HepG2 (cell line): ENCODE data around the gene CLASP1. TPM values are rescaled to one million over a fixed set of nuclear protein-coding genes. Genes with fewer than 3 reads are reported as not detected.

Experiments
- ATAC-seq: fragments of 200-7000 bp; cut with Tn5 transposase; 3 replicates; pipeline ENCODE4 v1.9.1; 2020; ENCODE audit warnings: mild to moderate bottlenecking, moderate library complexity
- BruUV-seq: library from RNA; stranded (reverse); fragments of 400-500 nt; replicated peaks from 2 replicates; lab custom pipeline; 2021; lab: Mats Ljungman, UMichigan
- CTCF ChIA-PET: fragments of 300-600 bp; formaldehyde crosslinking; extraction: SDS; loops from one replicate; lab custom pipeline; 2021; ENCODE audit warnings: low total read pairs, inconsistent platforms, low intra/inter-chr PET ratio; lab: Yijun Ruan, JAX
- POLR2A ChIA-PET: fragments of 350-600 bp; sonication (Branson Sonifier 250); formaldehyde crosslinking; loops from one replicate; lab custom pipeline; 2020; ENCODE audit warnings: antibody characterized with exemption, inconsistent platforms; lab: Yijun Ruan, JAX
- DNase-seq: peaks from one replicate; pipeline ENCODE4 v3.0.0-alpha.2; 2015; ENCODE audit warnings: low spot score
- FAIRE-seq: peaks from 3 replicates; lab custom pipeline; 2011; peaks lifted over from hg19 to GRCh38; lab: Jason Lieb, UNC
- H2AFZ ChIP-seq: one replicate; pipeline ENCODE4 v1.6.1; 2011; ENCODE audit warnings: low read length, inconsistent platforms
- H3K27ac ChIP-seq: fragments of 300-600 bp; 3 replicates; pipeline ENCODE4 v1.8.0; 2011; ENCODE audit warnings: mixed run types, mild to moderate bottlenecking, mixed read lengths, low read length, inconsistent platforms; ENCODE audit not compliant: insufficient read depth; ENCODE audit errors: extremely low read length
- H3K27me3 ChIP-seq, 2 experiments: fragments of 200-600 bp in 1 of 2; 2 replicates in 1 of 2; 3 replicates in 1 of 2; pipeline versions ENCODE4 v1.6.0 to v1.8.0; 2011; ENCODE audit warnings: low read length in 2 of 2, mild to moderate bottlenecking in 2 of 2, moderate library complexity in 2 of 2, inconsistent platforms in 1 of 2; ENCODE audit not compliant: insufficient read depth in 2 of 2, control insufficient read depth in 1 of 2
- H3K36me3 ChIP-seq, 2 experiments: fragments of 200-600 bp in 1 of 2; replicated peaks in 1 of 2; 2 replicates in 1 of 2; 3 replicates in 1 of 2; pipeline versions ENCODE4 v1.5.1 to v1.8.0; 2011; ENCODE audit warnings: low read length in 2 of 2, inconsistent platforms in 1 of 2; ENCODE audit not compliant: insufficient read depth in 2 of 2, control insufficient read depth in 1 of 2
- H3K4me1 ChIP-seq: 2 replicates; pipeline ENCODE4 v1.5.1; 2012; ENCODE audit warnings: low read length, inconsistent platforms; ENCODE audit not compliant: insufficient read depth
- H3K4me2 ChIP-seq: 2 replicates; pipeline ENCODE4 v1.6.0; 2011; ENCODE audit warnings: low read depth, low read length, inconsistent platforms
- H3K4me3 ChIP-seq, 3 experiments: fragments of 200-600 bp in 1 of 3; sonication (generic), shearing (Covaris generic) in 1 of 3; replicated peaks in 1 of 3; 2 replicates each; pipeline ENCODE4 v1.5.1; 2011 to 2016; ENCODE audit warnings: low read length in 3 of 3, inconsistent platforms in 2 of 3, low read depth in 2 of 3, mild to moderate bottlenecking in 2 of 3, control low read depth in 1 of 3, mixed read lengths in 1 of 3; ENCODE audit not compliant: insufficient read depth in 1 of 3
- H3K79me2 ChIP-seq: one replicate; pipeline ENCODE4 v1.6.1; 2011; ENCODE audit warnings: low read length, inconsistent platforms; ENCODE audit not compliant: insufficient read depth
- H3K9ac ChIP-seq: 2 replicates; pipeline ENCODE4 v1.6.0; 2011; ENCODE audit warnings: mild to moderate bottlenecking, low read depth, low read length, inconsistent platforms; ENCODE audit not compliant: insufficient read depth
- H3K9me3 ChIP-seq: 2 replicates; pipeline ENCODE4 v1.5.1; 2012; ENCODE audit warnings: mild to moderate bottlenecking, low read length
- H4K20me1 ChIP-seq: 2 replicates; pipeline ENCODE4 v1.6.0; 2011; ENCODE audit warnings: inconsistent platforms, mild to moderate bottlenecking, low read length, moderate library complexity; ENCODE audit not compliant: insufficient read depth
- CTCF ChIP-seq: sonication (generic); formaldehyde crosslinking; IDR thresholded peaks from 2 replicates; pipeline ENCODE4 v1.5.0; 2020; ENCODE audit warnings: mild to moderate bottlenecking, missing genetic modification reagents, moderate library complexity
- HHEX ChIP-seq: IDR thresholded peaks from 2 replicates; pipeline ENCODE4 v1.6.1; 2016; ENCODE audit warnings: control low read depth
- MXI1 ChIP-seq: IDR thresholded peaks from 3 replicates; pipeline ENCODE4 v1.6.1; 2012; ENCODE audit warnings: low read depth, low read length, inconsistent platforms, borderline replicate concordance
- PAXIP1 ChIP-seq: sonication (generic); formaldehyde crosslinking; conservative IDR thresholded peaks from 2 replicates; pipeline ENCODE4 v1.4.0; 2020; ENCODE audit warnings: mild to moderate bottlenecking, missing genetic modification reagents, moderate library complexity
- PHB2 ChIP-seq: fragments of 450-650 bp; IDR thresholded peaks from 2 replicates; pipeline ENCODE4 v1.6.1; 2018; ENCODE audit not compliant: partially characterized antibody
- RAD21 ChIP-seq: fragments of 450-650 bp; formaldehyde crosslinking; IDR thresholded peaks from 2 replicates; pipeline ENCODE4 v1.5.0; 2020; ENCODE audit warnings: mild to moderate bottlenecking
- RFX3 ChIP-seq: IDR thresholded peaks from 2 replicates; pipeline ENCODE4 v1.6.1; 2016; ENCODE audit warnings: missing biosample characterization, missing genetic modification reagents
- RXRB ChIP-seq: IDR thresholded peaks from 2 replicates; pipeline ENCODE4 v1.6.1; 2016; ENCODE audit warnings: borderline replicate concordance, missing genetic modification reagents, missing compliant biosample characterization
- SALL1 ChIP-seq: sonication (generic); formaldehyde crosslinking; IDR thresholded peaks from 2 replicates; pipeline ENCODE4 v1.8.0; 2022; ENCODE audit warnings: mild to moderate bottlenecking, missing genetic modification reagents
- STAG1 ChIP-seq: sonication (generic); formaldehyde crosslinking; IDR thresholded peaks from 2 replicates; pipeline ENCODE4 v1.4.0; 2020; ENCODE audit warnings: missing genetic modification reagents
- ZBTB46 ChIP-seq: sonication (generic); formaldehyde crosslinking; IDR thresholded peaks from 2 replicates; pipeline ENCODE4 v1.4.0; 2020; ENCODE audit warnings: mild to moderate bottlenecking, missing genetic modification reagents, borderline replicate concordance
- ZNF331 ChIP-seq: sonication (generic); formaldehyde crosslinking; IDR thresholded peaks from 2 replicates; pipeline ENCODE4 v1.4.0; 2020; ENCODE audit warnings: missing genetic modification reagents
- ZNF44 ChIP-seq: sonication (generic); formaldehyde crosslinking; IDR thresholded peaks from 2 replicates; pipeline ENCODE4 v1.5.1; 2020; ENCODE audit warnings: mild to moderate bottlenecking, missing genetic modification reagents
- WGBS: methylation state at CpG from one replicate; pipeline ENCODE4 v1.1.6; 2017; ENCODE audit warnings: low lambda C conversion rate; 5-methylcytosine and 5-hydroxymethylcytosine counted together
- in situ Hi-C: cut with HindIII; loops from 2 replicates; pipeline ENCODE4 v1.10.0; 2017; ENCODE audit warnings: low pct_unique_long_range_greater_than_20kb; ENCODE audit not compliant: extremely low pct_ligation_motif_present
- intact Hi-C: fragments of 100-400 bp; cut with micrococcal nuclease; formaldehyde crosslinking; loops from one replicate; pipeline ENCODE4 v1.10.0; 2022; ENCODE audit not compliant: unreplicated experiment
- polyA plus RNA-seq, 8 experiments: library from polyadenylated mRNA; depleted of rRNA in 3 of 8; stranded (reverse) in 7 of 8; unstranded in 1 of 8; fragments of >200 nt; fragmentation: Illumina TruSeq in 4 of 8; extraction: Trizol in 4 of 8; gene quantifications; 2 replicates each; pipeline versions ENCODE4 v1.2.1 to v1.2.3, GENCODE V29; 2011 to 2016; ENCODE audit warnings: low read depth in 4 of 8, missing spikeins in 1 of 8, mixed read lengths in 1 of 8; ENCODE audit not compliant: insufficient read depth in 1 of 8
- total RNA-seq, 5 experiments: library from RNA; depleted of rRNA; stranded (reverse); fragments of >200 nt; fragmentation: Illumina TruSeq; extraction: Trizol; gene quantifications; 2 replicates each; pipeline ENCODE4 v1.2.3, GENCODE V29; 2016; ENCODE audit warnings: low read depth in 1 of 5
- TF ChIP-seq, protein P1 (sequence below): sonication (generic); formaldehyde crosslinking; IDR thresholded peaks from 2 replicates; pipeline ENCODE4 v1.8.1; 2023; ENCODE audit warnings: missing genetic modification reagents, inconsistent platforms, borderline replicate concordance
- TF ChIP-seq, protein P2 (sequence below): IDR thresholded peaks from 2 replicates; pipeline ENCODE4 v1.6.1; 2012; ENCODE audit warnings: low read depth, low read length, improper control_type of control experiment

CLASP1 gene
- total and polyA plus RNA-seq, 2 of the 13 experiments (the other 11 are each of a cell fraction or from before 2014, with no cell fraction given): 11.7 to 47.9 TPM

GRCh38 chr2:121689356-121689755 lies 40.1 kb upstream of the CLASP1 start:
- H3K4me2 ChIP-seq: no peak overlapping the region
- in situ Hi-C loops (no loop called here), intact Hi-C loops (loop anchor here (1.0 to 5.0 kb wide), 3 partner anchors 42 to 158 kb away; partner anchors contain the start of gene CLASP1)
- POLR2A ChIA-PET: interaction anchor here (0.9 to 1.6 kb wide), 4 partner anchors 10 to 159 kb away, joined by 3 to 9 read pairs (median 6); partner anchors contain the start of genes CLASP1 and RNU4ATAC
- H3K9me3 ChIP-seq: no peaks in the 10 kb centered on the region
- H3K36me3 ChIP-seq: no peaks in the 10 kb centered on the region
- FAIRE-seq (peak; percentile 32), DNase-seq (peak; percentile 69), ATAC-seq (peak; percentile 89)
- no peak overlapping the region for H3K9ac ChIP-seq
- no peak overlapping the region for H3K27ac ChIP-seq
- peaks cover 33% of the 10 kb centered on the region for H3K4me1 ChIP-seq
- no peak overlapping the region for H3K4me3 ChIP-seq
- CTCF ChIA-PET: interaction anchor here (1.3 kb wide), 1 partner anchor 159 kb away, joined by 7 read pairs; the partner anchor contains the start of gene RNU4ATAC
- 34% methylated on average over 4 of the region's 4 CpGs for WGBS
- H4K20me1 ChIP-seq: no peaks in the 10 kb centered on the region
- H3K79me2 ChIP-seq: no peaks in the 10 kb centered on the region
- H3K27me3 ChIP-seq: no peaks in the 10 kb centered on the region
- H2AFZ ChIP-seq: no peak overlapping the region
- no TSS peak for BruUV-seq
- TF ChIP-seq ZNF331 (CRISPR knock-in tag): no peak
- peak; percentile 72 for TF ChIP-seq STAG1
- peak; percentile 37; the same call in 1 of the 3 replicates for TF ChIP-seq MXI1
- TF ChIP-seq, protein P1, sequence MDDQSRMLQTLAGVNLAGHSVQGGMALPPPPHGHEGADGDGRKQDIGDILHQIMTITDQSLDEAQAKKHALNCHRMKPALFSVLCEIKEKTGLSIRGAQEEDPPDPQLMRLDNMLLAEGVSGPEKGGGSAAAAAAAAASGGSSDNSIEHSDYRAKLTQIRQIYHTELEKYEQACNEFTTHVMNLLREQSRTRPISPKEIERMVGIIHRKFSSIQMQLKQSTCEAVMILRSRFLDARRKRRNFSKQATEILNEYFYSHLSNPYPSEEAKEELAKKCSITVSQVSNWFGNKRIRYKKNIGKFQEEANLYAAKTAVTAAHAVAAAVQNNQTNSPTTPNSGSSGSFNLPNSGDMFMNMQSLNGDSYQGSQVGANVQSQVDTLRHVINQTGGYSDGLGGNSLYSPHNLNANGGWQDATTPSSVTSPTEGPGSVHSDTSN (CRISPR knock-in tag): no peak
- TF ChIP-seq RAD21 (CRISPR knock-in tag): peak; percentile 59; the same call in 1 of the 2 replicates
- no peak for TF ChIP-seq HHEX (CRISPR knock-in tag)
- peak; percentile 59 for TF ChIP-seq CTCF (CRISPR knock-in tag)
- no peak for TF ChIP-seq ZBTB46
- no peak for TF ChIP-seq PHB2
- TF ChIP-seq, protein P2, sequence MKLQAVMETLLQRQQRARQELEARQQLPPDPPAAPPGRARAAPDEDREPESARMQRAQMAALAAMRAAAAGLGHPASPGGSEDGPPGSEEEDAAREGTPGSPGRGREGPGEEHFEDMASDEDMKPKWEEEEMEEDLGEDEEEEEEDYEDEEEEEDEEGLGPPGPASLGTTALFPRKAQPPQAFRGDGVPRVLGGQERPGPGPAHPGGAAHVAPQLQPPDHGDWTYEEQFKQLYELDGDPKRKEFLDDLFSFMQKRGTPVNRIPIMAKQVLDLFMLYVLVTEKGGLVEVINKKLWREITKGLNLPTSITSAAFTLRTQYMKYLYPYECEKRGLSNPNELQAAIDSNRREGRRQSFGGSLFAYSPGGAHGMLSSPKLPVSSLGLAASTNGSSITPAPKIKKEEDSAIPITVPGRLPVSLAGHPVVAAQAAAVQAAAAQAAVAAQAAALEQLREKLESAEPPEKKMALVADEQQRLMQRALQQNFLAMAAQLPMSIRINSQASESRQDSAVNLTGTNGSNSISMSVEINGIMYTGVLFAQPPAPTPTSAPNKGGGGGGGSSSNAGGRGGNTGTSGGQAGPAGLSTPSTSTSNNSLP: peak; percentile 97
- TF ChIP-seq SALL1 (CRISPR knock-in tag): peak; percentile 58
- TF ChIP-seq RFX3: peak; percentile 83
- TF ChIP-seq RXRB (CRISPR knock-in tag): no peak
- 0 out of 2 replicates have a peak, but pooled peaks have one; percentile 29 for TF ChIP-seq ZNF44 (CRISPR knock-in tag)
- no peak for TF ChIP-seq PAXIP1 (CRISPR knock-in tag)
